HEK293 (cell line): ENCODE results near the gene MPP4.

ENCODE experiments used
- BCL6B ChIP-seq: fragments of 450-650 bp; formaldehyde crosslinking; IDR thresholded peaks from 2 replicates; pipeline ENCODE4 v1.5.1; 2017; ENCODE audit warnings: missing biosample characterization, missing genetic modification characterization
- KLF9 ChIP-seq: fragments of 450-650 bp; formaldehyde crosslinking; IDR thresholded peaks from 2 replicates; pipeline ENCODE4 v1.5.1; 2016; ENCODE audit warnings: missing biosample characterization, missing genetic modification characterization, low read depth
- TCF7L2 ChIP-seq: IDR thresholded peaks from 2 replicates; pipeline ENCODE4 v1.6.1; 2011; ENCODE audit warnings: low read depth, mild to moderate bottlenecking, inconsistent platforms, low read length, moderate library complexity, borderline replicate concordance
- ZNF114 ChIP-seq: fragments of 450-650 bp; formaldehyde crosslinking; IDR thresholded peaks from 2 replicates; pipeline ENCODE4 v1.5.0; 2017; ENCODE audit warnings: missing biosample characterization, missing genetic modification characterization
- ZNF133 ChIP-seq: fragments of 450-650 bp; formaldehyde crosslinking; IDR thresholded peaks from 2 replicates; pipeline ENCODE4 v1.5.1; 2016; ENCODE audit warnings: missing biosample characterization, missing genetic modification characterization
- ZNF221 ChIP-seq: fragments of 450-650 bp; formaldehyde crosslinking; IDR thresholded peaks from 2 replicates; pipeline ENCODE4 v1.5.1; 2017; ENCODE audit warnings: missing biosample characterization, missing genetic modification characterization, borderline replicate concordance
- ZNF239 ChIP-seq: fragments of 450-650 bp; formaldehyde crosslinking; IDR thresholded peaks from 2 replicates; pipeline ENCODE4 v1.5.1; 2016; ENCODE audit warnings: missing biosample characterization, missing genetic modification characterization
- ZNF488 ChIP-seq: fragments of 450-650 bp; formaldehyde crosslinking; IDR thresholded peaks from 2 replicates; pipeline ENCODE4 v1.5.1; 2016; ENCODE audit warnings: missing biosample characterization, missing genetic modification characterization
- ZNF558 ChIP-seq: fragments of 450-650 bp; formaldehyde crosslinking; IDR thresholded peaks from 2 replicates; pipeline ENCODE4 v1.5.1; 2016; ENCODE audit warnings: missing biosample characterization, missing genetic modification characterization
- ZNF747 ChIP-seq: fragments of 450-650 bp; formaldehyde crosslinking; IDR thresholded peaks from 2 replicates; pipeline ENCODE4 v1.5.1; 2016; ENCODE audit warnings: missing biosample characterization, missing genetic modification characterization
- ZNF768 ChIP-seq: fragments of 450-650 bp; formaldehyde crosslinking; IDR thresholded peaks from 2 replicates; pipeline ENCODE4 v1.5.1; 2018; ENCODE audit warnings: missing biosample characterization, mild to moderate bottlenecking, missing genetic modification characterization
- TF ChIP-seq, protein P1 (sequence below): fragments of 450-650 bp; formaldehyde crosslinking; IDR thresholded peaks from 2 replicates; pipeline ENCODE4 v1.5.1; 2016; ENCODE audit warnings: missing biosample characterization, missing genetic modification characterization
- TF ChIP-seq, protein P2 (sequence below): fragments of 450-650 bp; formaldehyde crosslinking; IDR thresholded peaks from 2 replicates; pipeline ENCODE4 v1.5.1; 2016; ENCODE audit warnings: missing biosample characterization, missing genetic modification characterization
- TF ChIP-seq, protein P3 (sequence below): fragments of 450-650 bp; formaldehyde crosslinking; IDR thresholded peaks from 2 replicates; pipeline ENCODE4 v1.5.1; 2016; ENCODE audit warnings: missing biosample characterization, missing genetic modification characterization

DNA sequence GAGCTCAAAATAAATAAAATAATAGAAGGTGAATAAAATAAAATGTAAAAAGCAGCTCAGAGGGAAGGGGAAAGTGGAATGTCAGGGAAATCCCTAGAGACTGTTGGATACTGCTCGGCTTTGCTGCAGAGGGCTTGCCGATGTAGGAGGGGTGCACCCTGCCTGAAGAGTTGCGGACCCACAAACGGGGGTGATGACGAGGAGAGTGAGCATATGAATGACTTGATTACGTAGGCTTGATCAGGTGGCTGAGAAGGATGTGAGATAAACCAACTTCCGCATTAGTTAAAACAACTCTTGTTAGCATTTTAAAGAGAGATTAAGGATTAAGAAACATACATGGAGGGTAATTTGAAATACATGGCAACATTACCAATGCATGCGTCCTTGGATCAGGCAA lies 34.1 kb downstream of the MPP4 start:
- TF ChIP-seq ZNF558 (tag by site-specific recombination), result no peak
- no peak for TF ChIP-seq ZNF221
- TF ChIP-seq, protein P1, sequence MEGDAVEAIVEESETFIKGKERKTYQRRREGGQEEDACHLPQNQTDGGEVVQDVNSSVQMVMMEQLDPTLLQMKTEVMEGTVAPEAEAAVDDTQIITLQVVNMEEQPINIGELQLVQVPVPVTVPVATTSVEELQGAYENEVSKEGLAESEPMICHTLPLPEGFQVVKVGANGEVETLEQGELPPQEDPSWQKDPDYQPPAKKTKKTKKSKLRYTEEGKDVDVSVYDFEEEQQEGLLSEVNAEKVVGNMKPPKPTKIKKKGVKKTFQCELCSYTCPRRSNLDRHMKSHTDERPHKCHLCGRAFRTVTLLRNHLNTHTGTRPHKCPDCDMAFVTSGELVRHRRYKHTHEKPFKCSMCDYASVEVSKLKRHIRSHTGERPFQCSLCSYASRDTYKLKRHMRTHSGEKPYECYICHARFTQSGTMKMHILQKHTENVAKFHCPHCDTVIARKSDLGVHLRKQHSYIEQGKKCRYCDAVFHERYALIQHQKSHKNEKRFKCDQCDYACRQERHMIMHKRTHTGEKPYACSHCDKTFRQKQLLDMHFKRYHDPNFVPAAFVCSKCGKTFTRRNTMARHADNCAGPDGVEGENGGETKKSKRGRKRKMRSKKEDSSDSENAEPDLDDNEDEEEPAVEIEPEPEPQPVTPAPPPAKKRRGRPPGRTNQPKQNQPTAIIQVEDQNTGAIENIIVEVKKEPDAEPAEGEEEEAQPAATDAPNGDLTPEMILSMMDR (tag by site-specific recombination), result no peak
- TF ChIP-seq ZNF747 (tag by site-specific recombination), result no peak
- no peak for TF ChIP-seq KLF9 (tag by site-specific recombination)
- TF ChIP-seq ZNF488 (tag by site-specific recombination), result no peak
- no peak for TF ChIP-seq ZNF768
- TF ChIP-seq ZNF133 (tag by site-specific recombination), result no peak
- TF ChIP-seq, protein P2, sequence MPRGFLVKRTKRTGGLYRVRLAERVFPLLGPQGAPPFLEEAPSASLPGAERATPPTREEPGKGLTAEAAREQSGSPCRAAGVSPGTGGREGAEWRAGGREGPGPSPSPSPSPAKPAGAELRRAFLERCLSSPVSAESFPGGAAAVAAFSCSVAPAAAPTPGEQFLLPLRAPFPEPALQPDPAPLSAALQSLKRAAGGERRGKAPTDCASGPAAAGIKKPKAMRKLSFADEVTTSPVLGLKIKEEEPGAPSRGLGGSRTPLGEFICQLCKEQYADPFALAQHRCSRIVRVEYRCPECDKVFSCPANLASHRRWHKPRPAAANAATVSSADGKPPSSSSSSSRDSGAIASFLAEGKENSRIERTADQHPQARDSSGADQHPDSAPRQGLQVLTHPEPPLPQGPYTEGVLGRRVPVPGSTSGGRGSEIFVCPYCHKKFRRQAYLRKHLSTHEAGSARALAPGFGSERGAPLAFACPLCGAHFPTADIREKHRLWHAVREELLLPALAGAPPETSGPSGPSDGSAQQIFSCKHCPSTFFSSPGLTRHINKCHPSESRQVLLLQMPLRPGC, result no peak
- TF ChIP-seq, protein P3, sequence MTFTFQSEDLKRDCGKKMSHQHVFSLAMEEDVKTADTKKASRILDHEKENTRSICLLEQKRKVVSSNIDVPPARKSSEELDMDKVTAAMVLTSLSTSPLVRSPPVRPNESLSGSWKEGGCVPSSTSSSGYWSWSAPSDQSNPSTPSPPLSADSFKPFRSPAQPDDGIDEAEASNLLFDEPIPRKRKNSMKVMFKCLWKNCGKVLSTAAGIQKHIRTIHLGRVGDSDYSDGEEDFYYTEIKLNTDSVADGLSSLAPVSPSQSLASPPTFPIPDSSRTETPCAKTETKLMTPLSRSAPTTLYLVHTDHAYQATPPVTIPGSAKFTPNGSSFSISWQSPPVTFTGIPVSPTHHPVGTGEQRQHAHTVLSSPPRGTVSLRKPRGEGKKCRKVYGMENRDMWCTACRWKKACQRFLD, result no peak
- no peak for TF ChIP-seq ZNF114 (tag by site-specific recombination)
- TF ChIP-seq ZNF239 (tag by site-specific recombination), result no peak
- TF ChIP-seq BCL6B, result no peak
- TF ChIP-seq TCF7L2, result no peak
